GM12873 (cell line): Measurements from ENCODE around the gene GALNS.

ENCODE experiments used
- CTCF ChIP-seq: IDR thresholded peaks from 2 replicates; pipeline ENCODE4 v1.5.1; 2012; ENCODE audit warnings: low read depth, mild to moderate bottlenecking, moderate library complexity, low read length, control low read depth; ENCODE audit not compliant: insufficient read depth; ENCODE audit errors: missing control alignments

The GALNS gene

GRCh38 chr16:88839745-88840599 is 16.8 kb downstream of the GALNS start:
- TF ChIP-seq CTCF, result no peak

- TF ChIP-seq CTCF, result peak; percentile 29
Observed at GRCh38 chr16:88839026-88839529, 17.7 kb downstream of the GALNS start.

GRCh38 chr16:88838566-88838965 is 18.2 kb downstream of the GALNS start:
- TF ChIP-seq CTCF, result no peak

GRCh38 chr16:88837806-88838205 is 18.9 kb downstream of the GALNS start:
- no peak for TF ChIP-seq CTCF

GRCh38 chr16:88836791-88837190 is 20.0 kb downstream of the GALNS start:
- no peak for TF ChIP-seq CTCF

- no peak for TF ChIP-seq CTCF
Observed at GRCh38 chr16:88835818-88836217, 20.9 kb downstream of the GALNS start.

GRCh38 chr16:88835383-88835782 is 21.4 kb downstream of the GALNS start:
- TF ChIP-seq CTCF, result no peak
